GM23338 (cell line): ENCODE measurements around the gene ITGB5. TPM values are rescaled to one million over a fixed set of nuclear protein-coding genes. Genes with fewer than 3 reads are reported as not detected.

Experiments
- ATAC-seq: fragments of 200-7000 bp; cut with Tn5 transposase; 3 replicates; pipeline ENCODE4 v1.9.1; 2020
- DNase-seq: peaks from one replicate; pipeline ENCODE4 v3.0.0-alpha.2; 2015; ENCODE audit warnings: low spot score
- H2AFZ ChIP-seq: fragments of 200-600 bp; sonication (generic); 2 replicates; pipeline ENCODE4 v1.8.0; 2016; ENCODE audit warnings: antibody characterized with exemption, mild to moderate bottlenecking, moderate library complexity
- H3F3A ChIP-seq: fragments of 200-600 bp; sonication (generic); replicated peaks from 2 replicates; pipeline ENCODE4 v1.8.0; 2017; ENCODE audit warnings: antibody characterized with exemption, mixed run types, low read depth
- H3K27ac ChIP-seq: fragments of 200-600 bp; sonication (generic); 2 replicates; pipeline ENCODE4 v1.6.1; 2016; ENCODE audit warnings: low read depth
- H3K27me3 ChIP-seq: fragments of 200-600 bp; sonication (generic); 2 replicates; pipeline ENCODE4 v1.8.0; 2016; ENCODE audit warnings: mild to moderate bottlenecking, mixed run types, moderate library complexity; ENCODE audit not compliant: insufficient read depth
- H3K36me3 ChIP-seq: fragments of 200-600 bp; sonication (generic); 2 replicates; pipeline ENCODE4 v1.8.0; 2016; ENCODE audit warnings: mild to moderate bottlenecking; ENCODE audit not compliant: insufficient read depth
- H3K4me1 ChIP-seq: fragments of 200-600 bp; sonication (generic); 2 replicates; pipeline ENCODE4 v1.8.0; 2016; ENCODE audit warnings: mild to moderate bottlenecking, moderate library complexity; ENCODE audit not compliant: insufficient read depth
- H3K4me2 ChIP-seq: fragments of 200-600 bp; sonication (generic); 2 replicates; pipeline ENCODE4 v1.7.1; 2017; ENCODE audit warnings: mixed run types
- H3K4me3 ChIP-seq: fragments of 200-600 bp; sonication (generic); 2 replicates; pipeline ENCODE4 v1.6.1; 2016; ENCODE audit warnings: mixed run types
- H3K79me2 ChIP-seq: fragments of 200-600 bp; sonication (generic); replicated peaks from 2 replicates; pipeline ENCODE4 v1.8.0; 2017; ENCODE audit warnings: mild to moderate bottlenecking; ENCODE audit not compliant: insufficient read depth
- H3K9me2 ChIP-seq: fragments of 200-600 bp; sonication (generic); 2 replicates; pipeline ENCODE4 v1.8.0; 2017; ENCODE audit not compliant: insufficient read depth
- H4K20me1 ChIP-seq: fragments of 200-600 bp; sonication (generic); replicated peaks from 2 replicates; pipeline ENCODE4 v1.8.0; 2017; ENCODE audit warnings: mild to moderate bottlenecking; ENCODE audit not compliant: insufficient read depth
- H3K27ac Mint-ChIP-seq: 2 replicates; pipeline ENCODE4 v1.8.0; 2020; ENCODE audit warnings: inconsistent platforms, mild to moderate bottlenecking, moderate library complexity, mixed read lengths
- H3K27me3 Mint-ChIP-seq: 3 replicates; pipeline ENCODE4 v1.8.0; 2022; ENCODE audit warnings: low read depth, mild to moderate bottlenecking, moderate library complexity, mixed read lengths, inconsistent platforms; ENCODE audit not compliant: insufficient read depth, poor library complexity
- H3K36me3 Mint-ChIP-seq: 3 replicates; pipeline ENCODE4 v1.8.0; 2021; ENCODE audit warnings: low read depth, mild to moderate bottlenecking, inconsistent platforms, moderate library complexity, mixed read lengths
- H3K4me1 Mint-ChIP-seq: 3 replicates; pipeline ENCODE4 v1.8.0; 2020; ENCODE audit warnings: mild to moderate bottlenecking, inconsistent platforms, mixed read lengths
- H3K4me3 Mint-ChIP-seq: 3 replicates; pipeline ENCODE4 v1.8.0; 2021; ENCODE audit warnings: moderate library complexity, mild to moderate bottlenecking, inconsistent platforms, mixed read lengths
- H3K9me3 Mint-ChIP-seq: 3 replicates; pipeline ENCODE4 v1.8.0; 2020; ENCODE audit warnings: moderate library complexity, mild to moderate bottlenecking, inconsistent platforms, mixed read lengths
- CREB1 ChIP-seq: fragments of 250-450 bp; sonication (Bioruptor Pico); IDR thresholded peaks from 2 replicates; pipeline ENCODE4 v1.5.0; 2020; ENCODE audit warnings: low read depth, mild to moderate bottlenecking, moderate library complexity
- CTCF ChIP-seq, 2 experiments: fragments of 200-600 bp in 1 of 2; sonication (generic) in 1 of 2; conservative IDR thresholded peaks; 2 replicates each; pipeline versions ENCODE4 v1.5.1 to v1.6.1; 2016 to 2017; ENCODE audit warnings: antibody characterized with exemption in 2 of 2, low read depth in 2 of 2, mild to moderate bottlenecking in 2 of 2, moderate library complexity in 1 of 2
- ETS1 ChIP-seq: IDR thresholded peaks from 2 replicates; pipeline ENCODE4 v1.6.1; 2016; ENCODE audit warnings: antibody characterized with exemption
- EZH2 ChIP-seq: fragments of 200-600 bp; sonication (generic); IDR thresholded peaks from one replicate; pipeline ENCODE4 v1.8.0; 2017; ENCODE audit warnings: antibody characterized with exemption, mild to moderate bottlenecking, low read depth; ENCODE audit not compliant: unreplicated experiment
- EZH2phosphoT487 ChIP-seq: fragments of 200-600 bp; sonication (generic); IDR thresholded peaks from one replicate; pipeline ENCODE4 v1.8.1; 2018; ENCODE audit warnings: antibody characterized with exemption; ENCODE audit not compliant: unreplicated experiment
- JUNB ChIP-seq: IDR thresholded peaks from one replicate; pipeline ENCODE4 v1.6.1; 2016; ENCODE audit warnings: antibody characterized with exemption; ENCODE audit not compliant: unreplicated experiment
- NANOG ChIP-seq: IDR thresholded peaks from 2 replicates; pipeline ENCODE4 v1.6.1; 2016; ENCODE audit warnings: antibody characterized with exemption, borderline replicate concordance
- POLR2AphosphoS5 ChIP-seq: IDR thresholded peaks from 2 replicates; pipeline ENCODE4 v1.6.1; 2016; ENCODE audit warnings: antibody characterized with exemption, low read depth
- REST ChIP-seq: IDR thresholded peaks from one replicate; pipeline ENCODE4 v1.6.1; 2018; ENCODE audit warnings: antibody characterized with exemption; ENCODE audit not compliant: unreplicated experiment
- STAT1 ChIP-seq: IDR thresholded peaks from one replicate; pipeline ENCODE4 v1.6.1; 2016; ENCODE audit warnings: antibody characterized with exemption; ENCODE audit not compliant: unreplicated experiment
- ZNF114 ChIP-seq: fragments of 250-450 bp; sonication (Bioruptor Pico); IDR thresholded peaks from 2 replicates; pipeline ENCODE4 v1.5.0; 2020; ENCODE audit warnings: mild to moderate bottlenecking, moderate library complexity
- ZNF331 ChIP-seq: fragments of 250-450 bp; sonication (Bioruptor Pico); IDR thresholded peaks from 2 replicates; pipeline ENCODE4 v1.5.0; 2020; ENCODE audit warnings: low read depth, mild to moderate bottlenecking, moderate library complexity
- ZNF462 ChIP-seq: fragments of 250-450 bp; sonication (Bioruptor Pico); IDR thresholded peaks from 2 replicates; pipeline ENCODE4 v1.5.0; 2020; ENCODE audit warnings: mild to moderate bottlenecking, moderate library complexity
- polyA plus RNA-seq: library from polyadenylated mRNA; unstranded; fragments of >200 nt; fragmentation: Nextera tagmentation; extraction: Ambion mirVana; gene quantifications from 2 replicates; pipeline ENCODE4 v1.2.1, GENCODE V29; 2016
- total RNA-seq: library from RNA; depleted of rRNA; stranded (reverse); fragments of >200 nt; shearing (Covaris generic); gene quantifications from 2 replicates; pipeline ENCODE4 v1.2.3, GENCODE V29; 2014

ITGB5 gene
- total and polyA plus RNA-seq, 2 experiments from 2014 or later = 68.2 to 269 TPM

GRCh38 chr3:124751501-124751900, 135.7 kb downstream of the ITGB5 start:
- TF ChIP-seq ZNF114 (CRISPR knock-in tag) = no peak
- TF ChIP-seq POLR2AphosphoS5 = no peak
- TF ChIP-seq EZH2 = no peak
- no peak for TF ChIP-seq STAT1
- TF ChIP-seq REST = no peak
- TF ChIP-seq CREB1 (CRISPR knock-in tag) = no peak
- no peak for TF ChIP-seq ZNF331
- no peak for TF ChIP-seq JUNB
- no peak for TF ChIP-seq EZH2phosphoT487
- no peak for TF ChIP-seq ZNF462
- TF ChIP-seq NANOG = no peak
- TF ChIP-seq CTCF (conservative IDR thresholded peaks at IDR 0.05; ENCODE audit: low read depth in 2 of 2) = no peak
- TF ChIP-seq ETS1 = no peak
- peaks cover 26% of the 10 kb centered on the region for H3K36me3 Mint-ChIP-seq
- no peak overlapping the region for H3K4me3 Mint-ChIP-seq
- no peak overlapping the region for H3K27ac Mint-ChIP-seq
- ATAC-seq = peak; percentile 40
- H3K4me1 Mint-ChIP-seq = peaks cover 34% of the 10 kb centered on the region
- peaks cover 12% of the 10 kb centered on the region for H3F3A ChIP-seq
- H3K27me3 ChIP-seq = no peaks in the 10 kb centered on the region
- peaks cover 16% of the 10 kb centered on the region; the same call in 2 of the 3 replicates for H3K9me3 Mint-ChIP-seq
- no peaks in the 10 kb centered on the region for H3K79me2 ChIP-seq
- H3K4me3 ChIP-seq = no peak overlapping the region
- no peak overlapping the region for H3K4me2 ChIP-seq
- H2AFZ ChIP-seq = no peak overlapping the region
- H3K36me3 ChIP-seq = no peaks in the 10 kb centered on the region
- H3K9me2 ChIP-seq = peaks cover 3% of the 10 kb centered on the region; the same call in 1 of the 2 replicates
- H3K27me3 Mint-ChIP-seq = peaks cover 12% of the 10 kb centered on the region
- no peaks in the 10 kb centered on the region; the same call in 1 of the 2 replicates for H4K20me1 ChIP-seq
- peak overlapping the region; percentile 69; the same call in 1 of the 2 replicates for H3K27ac ChIP-seq
- peak; percentile 17 for DNase-seq
- H3K4me1 ChIP-seq = peaks cover 9% of the 10 kb centered on the region
